Fibroblast of mammary gland (primary cell): ENCODE measurements around the gene RFTN1.

Source experiments
- DNase-seq: peaks from one replicate; pipeline ENCODE4 v3.0.0-alpha.2; 2010; ENCODE audit warnings: low read depth
- H3K4me3 ChIP-seq: 2 replicates; pipeline ENCODE4 v1.5.1; 2011; ENCODE audit warnings: low read depth, mild to moderate bottlenecking, low read length, moderate library complexity; ENCODE audit not compliant: control insufficient read depth
- CTCF ChIP-seq: conservative IDR thresholded peaks from 2 replicates; pipeline ENCODE4 v1.5.1; 2011; ENCODE audit warnings: low read depth, low read length, inconsistent platforms; ENCODE audit not compliant: control insufficient read depth, insufficient read depth

Gene RFTN1

GRCh38 chr3:16272588-16272987 lies 240.9 kb downstream of the RFTN1 start:
- DNase-seq, result no peak
- no peak for TF ChIP-seq CTCF
- H3K4me3 ChIP-seq, result no peak overlapping the region

DNA sequence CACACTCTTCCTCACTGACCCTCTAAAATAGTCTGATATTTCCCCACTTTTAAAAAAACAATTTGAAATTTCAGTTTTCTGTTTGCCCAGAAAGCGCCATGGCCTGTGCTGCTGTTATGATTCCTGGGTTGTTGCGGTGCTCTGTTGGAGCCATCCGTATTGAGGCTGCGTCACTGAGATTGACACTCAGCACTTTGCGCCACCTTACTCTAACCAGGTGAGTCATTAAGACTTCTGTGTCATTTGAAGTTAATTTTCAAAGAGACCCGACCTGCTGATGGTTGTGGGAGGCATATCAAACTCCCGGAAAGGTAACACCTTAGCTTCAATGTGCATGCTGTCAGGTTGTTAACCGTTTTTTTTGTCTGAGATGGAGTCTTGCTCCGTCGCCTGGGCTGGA lies 242.6 kb downstream of the RFTN1 start:
- no peak for TF ChIP-seq CTCF
- DNase-seq, result no peak
- H3K4me3 ChIP-seq, result no peak overlapping the region

DNA sequence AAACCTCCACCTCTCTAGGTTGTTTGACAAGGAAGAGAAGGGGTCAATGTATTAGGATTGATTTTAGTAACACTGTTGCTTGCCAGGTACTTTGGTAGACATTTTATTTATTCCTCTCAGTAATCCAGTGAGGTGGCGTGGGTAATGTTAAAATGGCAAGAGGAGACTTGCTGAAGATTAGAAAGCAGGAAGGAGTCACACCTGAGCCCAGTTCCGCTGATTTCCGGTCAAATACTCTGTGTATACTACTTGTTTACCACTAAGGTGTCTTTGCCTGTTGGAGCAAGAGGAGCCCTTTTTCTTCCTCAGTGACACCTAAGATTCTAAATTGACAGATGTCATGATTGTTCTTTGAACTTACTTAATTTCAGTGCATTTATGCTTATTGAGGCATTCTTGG lies 246.8 kb downstream of the RFTN1 start:
- no peak overlapping the region for H3K4me3 ChIP-seq
- no peak for TF ChIP-seq CTCF
- DNase-seq, result no peak
